ENCODE results near the gene TUBB6. TPM values are rescaled to one million over a fixed set of nuclear protein-coding genes. Genes with fewer than 3 reads are reported as not detected.
A peak's percentile ranks its signal among the peaks of the same experiment; 100 is the strongest.

The TUBB6 gene
- total RNA-seq, 1 experiment from 2014 or later: 197 TPM

DNA sequence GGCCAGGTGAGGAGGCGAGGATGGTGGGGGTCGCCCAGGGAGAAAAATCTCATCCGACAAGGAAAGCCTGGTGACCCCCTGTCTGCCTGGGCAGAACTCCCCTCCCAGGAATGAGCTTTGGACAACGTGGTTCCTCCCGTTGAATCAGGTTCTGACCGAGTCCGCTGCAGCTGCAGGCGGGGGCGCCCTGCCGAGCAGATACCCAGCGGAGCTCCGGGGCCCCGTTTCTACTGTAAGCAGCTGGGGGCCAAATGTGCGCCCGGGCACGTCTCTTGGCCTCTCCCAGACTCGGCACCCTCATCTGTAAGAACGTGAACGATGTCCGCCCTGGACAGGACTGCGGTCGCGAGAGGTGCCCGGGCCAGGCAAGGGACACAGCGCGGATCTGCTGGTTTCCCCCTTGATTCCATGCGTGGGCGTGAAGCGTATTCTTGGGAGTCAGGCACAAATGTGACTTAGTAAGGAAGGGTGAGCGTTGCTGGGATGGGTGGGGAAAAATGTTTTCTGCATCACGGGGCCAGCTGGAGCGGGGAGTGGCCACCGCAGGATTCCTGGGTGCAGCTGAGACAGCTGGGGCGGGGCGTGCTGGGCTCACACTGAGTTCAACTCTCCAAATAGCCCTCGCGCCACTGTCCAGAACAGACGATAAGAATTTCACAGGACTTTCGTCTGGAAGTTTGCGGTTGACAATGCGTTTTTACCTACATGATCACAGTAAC lies 20.2 kb upstream of the TUBB6 start:
- no peak overlapping the region for H3K27ac ChIP-seq (ENCODE audit: low read depth, low read length, poor library complexity, severe bottlenecking)
- intact Hi-C loops (cut with micrococcal nuclease; ENCODE audit: unreplicated experiment): no loop called here
- peak; percentile 64 for DNase-seq (ENCODE audit: low spot score)
- no peak for TF ChIP-seq EZH2 (IDR thresholded peaks at IDR 0.05; ENCODE audit: borderline replicate concordance, low read depth, low read length, poor library complexity, severe bottlenecking)
- no peak for TF ChIP-seq CTCF (conservative IDR thresholded peaks at IDR 0.05; ENCODE audit: low read depth, low read length)
- ChIA-PET POLR2A (ENCODE audit: low non-redundant PET) (no interaction called here), CTCF (interaction anchor here (0.6 to 2.1 kb wide), 4 partner anchors 8 to 22 kb away, joined by 3 to 7 read pairs (median 4); no protein-coding TSS in a partner anchor)
- no peaks in the 10 kb centered on the region for H3K27me3 ChIP-seq (replicated peaks; ENCODE audit: insufficient read depth, low read depth, low read length, poor library complexity)
- peak overlapping the region; percentile 49 for H3K4me3 ChIP-seq (ENCODE audit: low read depth, low read length, poor library complexity, severe bottlenecking)
- H3K36me3 ChIP-seq (ENCODE audit: insufficient read depth, low read length, poor library complexity, severe bottlenecking): no peaks in the 10 kb centered on the region
- no peaks in the 10 kb centered on the region for H3K9me3 ChIP-seq (ENCODE audit: low read depth, low read length, poor library complexity, severe bottlenecking)
- H3K4me1 ChIP-seq (ENCODE audit: insufficient read depth, low read length, poor library complexity, severe bottlenecking): peaks cover 10% of the 10 kb centered on the region
- BruUV-seq (replicated peaks): no TSS peak

DNA sequence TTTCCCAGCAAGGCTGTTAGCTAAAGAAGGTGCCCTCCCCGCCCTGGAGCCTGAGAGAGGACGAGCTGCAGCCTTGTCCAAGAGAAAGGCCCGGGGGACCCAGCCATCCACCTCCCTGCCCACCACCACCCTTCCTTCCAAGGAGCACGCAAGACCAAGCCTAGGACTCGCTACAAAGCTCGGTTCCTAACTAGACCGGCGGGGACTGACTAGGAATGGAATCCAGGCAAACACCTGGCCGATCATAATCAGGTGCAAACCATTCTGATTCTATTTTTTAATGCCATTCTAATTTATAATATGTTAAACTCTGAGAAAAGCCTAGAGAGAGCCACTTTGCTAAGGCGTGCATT lies 19.7 kb upstream of the TUBB6 start:
- ChIA-PET POLR2A (ENCODE audit: low non-redundant PET) (no interaction called here), CTCF (interaction anchor here (0.6 to 2.1 kb wide), 3 partner anchors 9 to 21 kb away, joined by 4 to 7 read pairs (median 5); no protein-coding TSS in a partner anchor)
- intact Hi-C loops (cut with micrococcal nuclease; ENCODE audit: unreplicated experiment): no loop called here
- Histone ChIP-seq H3K27me3 (replicated peaks; ENCODE audit: insufficient read depth, low read depth, low read length, poor library complexity) (no peaks in the 10 kb centered on the region), H3K4me1 (ENCODE audit: insufficient read depth, low read length, poor library complexity, severe bottlenecking) (peaks cover 10% of the 10 kb centered on the region), H3K27ac (ENCODE audit: low read depth, low read length, poor library complexity, severe bottlenecking) (no peak overlapping the region), H3K36me3 (ENCODE audit: insufficient read depth, low read length, poor library complexity, severe bottlenecking) (no peaks in the 10 kb centered on the region), H3K4me3 (ENCODE audit: low read depth, low read length, poor library complexity, severe bottlenecking) (peak overlapping the region; percentile 49), H3K9me3 (ENCODE audit: low read depth, low read length, poor library complexity, severe bottlenecking) (no peaks in the 10 kb centered on the region)
- no peak for DNase-seq (ENCODE audit: low spot score)
- no peak for TF ChIP-seq EZH2 (IDR thresholded peaks at IDR 0.05; ENCODE audit: borderline replicate concordance, low read depth, low read length, poor library complexity, severe bottlenecking)
- TF ChIP-seq CTCF (conservative IDR thresholded peaks at IDR 0.05; ENCODE audit: low read depth, low read length): no peak
- BruUV-seq (replicated peaks): no TSS peak

DNA sequence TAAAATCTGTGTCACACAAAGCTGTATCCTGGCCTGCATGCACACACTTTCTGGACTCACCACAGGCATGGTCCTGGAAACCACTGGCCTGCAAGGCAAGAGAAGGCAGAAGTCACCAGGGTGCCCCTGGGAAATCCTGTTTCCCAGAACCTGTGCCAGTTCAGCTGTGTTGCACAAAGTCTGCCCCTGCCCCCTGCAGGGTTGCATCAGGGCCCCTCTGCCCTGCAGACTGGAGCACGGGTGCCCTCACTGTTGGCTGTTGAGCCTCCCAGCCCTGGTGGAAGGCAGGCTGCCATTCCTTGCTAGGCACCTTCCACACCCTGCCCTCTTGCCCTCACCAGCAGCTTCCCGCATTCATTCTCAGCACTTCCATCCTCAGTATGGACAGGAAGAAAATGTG lies 18.0 kb upstream of the TUBB6 start:
- CTCF ChIA-PET: no interaction called here
- intact Hi-C loops (cut with micrococcal nuclease; ENCODE audit: unreplicated experiment): no loop called here
- no peak for DNase-seq (ENCODE audit: low spot score)
- Histone ChIP-seq H3K27me3 (replicated peaks; ENCODE audit: insufficient read depth, low read depth, low read length, poor library complexity) (no peaks in the 10 kb centered on the region), H3K9me3 (ENCODE audit: low read depth, low read length, poor library complexity, severe bottlenecking) (no peaks in the 10 kb centered on the region), H3K36me3 (ENCODE audit: insufficient read depth, low read length, poor library complexity, severe bottlenecking) (no peaks in the 10 kb centered on the region), H3K4me1 (ENCODE audit: insufficient read depth, low read length, poor library complexity, severe bottlenecking) (peaks cover 10% of the 10 kb centered on the region), H3K4me3 (ENCODE audit: low read depth, low read length, poor library complexity, severe bottlenecking) (no peak overlapping the region), H3K27ac (ENCODE audit: low read depth, low read length, poor library complexity, severe bottlenecking) (no peak overlapping the region)
- BruUV-seq (replicated peaks): no TSS peak
- TF ChIP-seq EZH2 (IDR thresholded peaks at IDR 0.05; ENCODE audit: borderline replicate concordance, low read depth, low read length, poor library complexity, severe bottlenecking): no peak
- TF ChIP-seq CTCF (conservative IDR thresholded peaks at IDR 0.05; ENCODE audit: low read depth, low read length): no peak
- POLR2A ChIA-PET (ENCODE audit: low non-redundant PET): no interaction called here

All from A673 (cell line).